Adipocyte (in vitro differentiated cells): Measurements from ENCODE around the gene ZNRD2.

Experiments used
- DNase-seq: peaks from one replicate; pipeline ENCODE4 v3.0.0-alpha.2; 2015; ENCODE audit warnings: low read depth
- H3K27me3 ChIP-seq: replicated peaks from 2 replicates; pipeline ENCODE4 v1.7.0; 2013; ENCODE audit warnings: mild to moderate bottlenecking, low read length, moderate library complexity; ENCODE audit not compliant: control insufficient read depth, insufficient read depth
- H3K36me3 ChIP-seq: 2 replicates; pipeline ENCODE4 v1.7.0; 2013; ENCODE audit warnings: low read length, mild to moderate bottlenecking, moderate library complexity; ENCODE audit not compliant: control insufficient read depth, insufficient read depth, severe bottlenecking
- H3K4me1 ChIP-seq: 2 replicates; pipeline ENCODE4 v1.7.0; 2013; ENCODE audit warnings: mild to moderate bottlenecking, low read length, moderate library complexity; ENCODE audit not compliant: control insufficient read depth, insufficient read depth
- H3K4me3 ChIP-seq: 2 replicates; pipeline ENCODE4 v1.7.0; 2013; ENCODE audit warnings: mild to moderate bottlenecking, low read length, moderate library complexity
- H3K9ac ChIP-seq: 2 replicates; pipeline ENCODE4 v1.7.0; 2013; ENCODE audit warnings: mild to moderate bottlenecking, low read length, moderate library complexity
- H3K9me3 ChIP-seq: 2 replicates; pipeline ENCODE4 v1.7.0; 2013; ENCODE audit warnings: mild to moderate bottlenecking, low read length, moderate library complexity; ENCODE audit not compliant: control insufficient read depth

The ZNRD2 gene

GRCh38 chr11:65552388-65552951 lies 17.8 kb upstream of the ZNRD2 start:
- H3K4me3 ChIP-seq, result no peak overlapping the region
- no peaks in the 10 kb centered on the region for H3K27me3 ChIP-seq
- no peaks in the 10 kb centered on the region for H3K9me3 ChIP-seq
- H3K36me3 ChIP-seq, result peaks cover 17% of the 10 kb centered on the region
- H3K4me1 ChIP-seq, result peaks cover 21% of the 10 kb centered on the region
- DNase-seq, result no peak
- H3K9ac ChIP-seq, result no peak overlapping the region

DNA sequence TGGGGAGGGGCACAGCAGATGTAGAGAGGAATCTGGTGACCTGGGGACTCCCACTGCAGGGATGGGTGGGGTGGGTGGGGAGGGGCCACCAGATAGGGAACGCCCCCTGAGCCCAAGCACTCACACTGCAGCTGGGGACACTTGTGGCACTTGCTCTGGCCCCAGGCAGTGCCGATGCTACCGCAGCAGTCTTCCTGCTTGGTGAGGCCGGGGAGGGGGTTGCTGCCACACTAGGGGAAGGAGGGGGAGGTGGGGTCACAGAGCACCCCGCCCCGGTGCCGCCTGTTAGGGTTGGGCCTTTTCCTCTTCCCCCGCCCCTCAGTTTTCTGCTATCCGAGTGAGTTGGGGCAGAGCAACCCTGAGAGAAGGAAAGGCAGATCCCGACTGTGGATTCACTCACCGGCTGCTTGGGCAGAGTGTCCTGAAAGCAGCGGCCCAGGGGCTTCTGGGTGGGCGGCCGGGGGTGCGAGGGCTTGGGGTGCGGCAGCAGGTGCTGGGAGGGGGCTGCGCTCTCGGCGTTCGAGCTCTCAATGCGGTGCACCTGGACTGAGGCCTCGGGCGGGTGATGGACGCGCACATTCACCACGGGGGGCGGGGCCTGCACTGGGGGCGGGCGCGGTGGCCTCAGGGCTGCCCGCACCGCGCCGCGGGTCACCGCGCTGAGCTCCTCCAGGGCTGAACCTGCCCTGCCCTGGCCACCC lies 16.8 kb upstream of the ZNRD2 start:
- peaks cover 16% of the 10 kb centered on the region for H3K36me3 ChIP-seq
- no peaks in the 10 kb centered on the region for H3K27me3 ChIP-seq
- H3K4me3 ChIP-seq, result no peak overlapping the region
- DNase-seq, result no peak
- H3K4me1 ChIP-seq, result peaks cover 21% of the 10 kb centered on the region
- H3K9me3 ChIP-seq, result no peaks in the 10 kb centered on the region
- H3K9ac ChIP-seq, result no peak overlapping the region

DNA sequence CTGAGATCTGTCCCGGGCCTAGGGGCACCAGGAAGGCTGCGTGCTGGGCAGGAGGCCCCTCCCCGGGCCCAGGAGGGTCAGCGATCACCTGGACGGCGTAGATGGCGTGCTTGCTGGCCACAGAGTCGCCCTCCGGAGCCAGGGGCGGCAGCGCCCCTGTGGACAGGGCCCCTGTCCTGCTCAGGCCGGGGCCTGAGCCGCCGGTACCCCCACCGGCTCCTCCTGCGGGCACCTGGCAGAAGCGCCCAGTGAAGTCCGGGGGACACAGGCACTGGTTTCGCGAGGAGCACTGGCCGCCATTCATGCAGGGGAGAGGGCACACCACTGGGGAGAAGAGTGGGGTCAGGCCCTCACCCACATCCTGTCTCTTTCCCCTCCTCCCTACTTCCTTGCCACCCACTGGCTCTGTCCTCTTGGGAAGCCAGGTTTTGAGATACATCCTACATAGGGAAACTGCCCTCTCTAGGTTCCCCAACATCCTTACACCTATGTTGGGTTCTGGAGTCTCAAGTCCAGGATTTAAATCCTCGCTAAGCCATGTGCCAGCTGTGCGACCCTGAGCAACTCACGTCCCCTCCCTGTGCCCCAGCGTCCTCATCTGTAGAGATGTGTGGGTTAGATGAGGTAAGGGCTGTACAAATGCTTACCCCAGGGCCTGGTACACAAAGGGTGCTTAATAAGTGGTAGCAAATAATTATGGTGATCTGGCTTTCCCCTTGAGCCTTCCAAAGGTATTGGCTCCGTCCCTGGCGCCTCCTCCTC lies 16.0 kb upstream of the ZNRD2 start:
- no peak for DNase-seq
- no peaks in the 10 kb centered on the region for H3K27me3 ChIP-seq
- H3K4me3 ChIP-seq, result no peak overlapping the region
- no peaks in the 10 kb centered on the region for H3K9me3 ChIP-seq
- H3K9ac ChIP-seq, result no peak overlapping the region
- peaks cover 9% of the 10 kb centered on the region for H3K36me3 ChIP-seq
- H3K4me1 ChIP-seq, result peaks cover 28% of the 10 kb centered on the region

- peak overlapping the region; percentile 37 for H3K9ac ChIP-seq
- no peaks in the 10 kb centered on the region for H3K27me3 ChIP-seq
- H3K36me3 ChIP-seq, result peaks cover 9% of the 10 kb centered on the region
- peaks cover 35% of the 10 kb centered on the region for H3K4me1 ChIP-seq
- DNase-seq, result no peak
- H3K9me3 ChIP-seq, result no peaks in the 10 kb centered on the region
- H3K4me3 ChIP-seq, result no peak overlapping the region
Measured at GRCh38 chr11:65554842-65555430, 15.3 kb upstream of the ZNRD2 start.

- no peaks in the 10 kb centered on the region for H3K27me3 ChIP-seq
- H3K4me3 ChIP-seq, result peak overlapping the region; percentile 20
- no peaks in the 10 kb centered on the region for H3K9me3 ChIP-seq
- DNase-seq, result peak; percentile 84
- H3K4me1 ChIP-seq, result peaks cover 43% of the 10 kb centered on the region
- no peak overlapping the region for H3K9ac ChIP-seq
- H3K36me3 ChIP-seq, result peaks cover 9% of the 10 kb centered on the region
Measured at GRCh38 chr11:65555693-65556231, 14.5 kb upstream of the ZNRD2 start.

- DNase-seq, result no peak
- peak overlapping the region; percentile 80 for H3K4me3 ChIP-seq
- no peaks in the 10 kb centered on the region for H3K27me3 ChIP-seq
- peaks cover 46% of the 10 kb centered on the region for H3K4me1 ChIP-seq
- H3K9ac ChIP-seq, result peak overlapping the region; percentile 86
- H3K9me3 ChIP-seq, result no peaks in the 10 kb centered on the region
- peaks cover 5% of the 10 kb centered on the region for H3K36me3 ChIP-seq
Measured at GRCh38 chr11:65556470-65557279, 13.6 kb upstream of the ZNRD2 start.

DNA sequence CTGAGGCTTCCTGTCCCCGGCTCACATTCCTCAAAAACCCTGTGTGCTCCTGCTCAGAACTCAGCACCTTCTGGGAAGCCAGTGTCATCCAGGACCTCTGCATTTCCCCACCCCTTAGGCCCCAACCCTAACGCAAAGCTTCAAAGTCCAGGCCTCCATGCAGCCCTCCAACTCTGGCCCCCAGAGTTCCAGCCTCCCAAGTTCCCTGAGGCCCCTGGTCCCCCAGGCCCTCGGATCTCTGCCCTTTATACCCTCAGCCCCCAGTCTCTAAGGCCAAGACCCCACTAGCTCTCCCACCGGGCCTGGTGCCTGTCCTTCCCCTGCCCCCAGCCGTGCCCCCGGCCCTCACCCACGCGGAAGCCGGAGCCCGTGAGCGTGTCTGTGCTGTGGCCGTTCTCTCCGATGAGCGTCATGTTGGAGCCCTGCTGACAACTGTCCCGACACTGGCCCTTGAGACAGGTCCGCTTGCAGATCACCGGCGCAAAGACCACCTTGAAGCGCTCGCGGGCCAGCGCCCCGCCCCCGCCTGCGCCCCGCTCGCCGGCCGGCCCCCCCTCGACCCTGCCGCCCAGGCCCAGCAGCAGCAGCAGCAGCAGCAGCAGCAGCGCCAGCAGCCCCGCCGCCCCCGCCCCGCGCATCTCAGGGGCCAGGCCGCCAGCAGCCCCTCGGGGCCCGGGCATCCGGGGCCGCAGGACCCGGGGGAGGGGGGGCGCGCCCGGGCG lies 12.8 kb upstream of the ZNRD2 start:
- Histone ChIP-seq H3K36me3 (no peaks in the 10 kb centered on the region), H3K27me3 (no peaks in the 10 kb centered on the region), H3K9me3 (no peaks in the 10 kb centered on the region), H3K4me3 (peak overlapping the region; percentile 80), H3K4me1 (peaks cover 46% of the 10 kb centered on the region), H3K9ac (peak overlapping the region; percentile 86)
- no peak for DNase-seq

GRCh38 chr11:65558002-65558929 lies 12.0 kb upstream of the ZNRD2 start, which contains the start of gene LTBP3:
TSS of gene LTBP3 (minus strand) at chr11:65558359. CDS start at chr11:65557959, 400 bp downstream.
- peak within 1 kb of the TSS; percentile 80 for H3K4me3 ChIP-seq
- H3K4me1 ChIP-seq, result peaks cover 47% of the 10 kb centered on the region
- H3K36me3 ChIP-seq, result no peaks in the 10 kb centered on the region
- peak within 1 kb of the TSS; percentile 86 for H3K9ac ChIP-seq
- H3K27me3 ChIP-seq, result no peaks in the 10 kb centered on the region
- no peaks in the 10 kb centered on the region for H3K9me3 ChIP-seq
- peak; percentile 91 for DNase-seq

DNA sequence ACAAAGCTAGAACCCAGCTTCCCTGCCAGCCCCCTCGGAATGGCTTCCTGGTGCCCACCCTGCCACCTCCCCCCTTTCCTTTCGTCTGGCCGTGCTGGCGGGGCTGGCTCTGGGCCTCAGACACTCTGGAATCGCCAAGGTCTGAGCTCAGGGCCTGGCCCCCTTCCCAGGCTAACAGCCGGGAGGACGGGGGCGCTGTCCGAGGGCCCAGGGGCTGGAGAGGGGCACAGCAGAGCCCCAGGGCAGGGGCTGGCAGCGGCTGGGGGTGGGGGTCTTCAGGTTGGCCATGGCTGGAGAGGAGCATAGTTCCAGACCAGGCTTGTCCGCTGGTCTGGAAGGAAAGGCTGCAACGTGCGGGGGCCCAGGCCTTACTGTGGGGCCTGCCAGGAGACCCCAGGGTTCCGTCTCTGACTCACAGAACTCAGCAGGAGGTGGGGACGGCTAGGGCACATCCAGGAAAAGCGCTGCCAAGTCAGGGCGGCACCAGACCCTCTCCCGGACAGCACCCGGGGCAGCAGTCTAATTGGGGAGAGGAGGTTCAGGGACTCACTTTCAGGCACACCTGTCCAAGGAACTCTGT lies 11.3 kb upstream of the ZNRD2 start:
- peak overlapping the region; percentile 84 for H3K9ac ChIP-seq
- H3K36me3 ChIP-seq, result no peaks in the 10 kb centered on the region
- H3K9me3 ChIP-seq, result no peaks in the 10 kb centered on the region
- H3K27me3 ChIP-seq, result no peaks in the 10 kb centered on the region
- H3K4me1 ChIP-seq, result peaks cover 53% of the 10 kb centered on the region
- peak overlapping the region; percentile 73 for H3K4me3 ChIP-seq
- peak; percentile 65 for DNase-seq
